AG08395 (cell line): ENCODE results near the gene F11.
"Not testable (repeated sequence)": the region's sequence is repeated elsewhere in the genome, so short reads cannot be mapped to it uniquely, and the experiment has no call there.

Experiments used
- DNase-seq: peaks from one replicate; pipeline ENCODE4 v3.0.0; 2012; ENCODE audit warnings: mixed read lengths, low spot score

Gene F11

GRCh38 chr4:186298031-186298647, 32.1 kb downstream of the F11 start:
- no peak for DNase-seq

GRCh38 chr4:186299291-186299690, 33.3 kb downstream of the F11 start:
- no peak for DNase-seq

GRCh38 chr4:186300659-186301390, 34.8 kb downstream of the F11 start:
- DNase-seq, result no peak

GRCh38 chr4:186304216-186304615, 38.2 kb downstream of the F11 start:
- no peak for DNase-seq

GRCh38 chr4:186304866-186305505, 39.0 kb downstream of the F11 start:
- DNase-seq, result no peak

DNA sequence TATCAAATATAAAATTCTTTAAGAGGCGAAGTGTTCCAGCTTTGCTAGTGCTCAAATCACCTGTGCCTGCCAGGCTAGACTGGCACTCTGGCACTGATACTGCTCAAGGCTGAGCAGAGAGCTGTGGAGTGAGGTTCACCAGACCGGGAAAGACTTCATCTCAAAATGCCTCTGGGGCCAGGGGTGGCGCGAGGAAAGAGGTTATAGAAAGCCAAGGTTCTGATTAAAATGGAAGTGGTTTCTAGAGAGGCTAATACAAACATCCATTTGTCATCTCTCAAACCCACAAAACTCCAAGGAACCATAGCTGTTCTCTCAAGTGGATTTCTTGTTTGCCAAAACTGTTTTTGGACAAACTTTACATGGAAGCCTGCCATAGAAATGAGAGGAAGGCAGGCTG, 41.5 kb downstream of the F11 start:
- no peak for DNase-seq

- DNase-seq, result no peak
Observed at GRCh38 chr4:186307916-186308315, 41.9 kb downstream of the F11 start.

DNA sequence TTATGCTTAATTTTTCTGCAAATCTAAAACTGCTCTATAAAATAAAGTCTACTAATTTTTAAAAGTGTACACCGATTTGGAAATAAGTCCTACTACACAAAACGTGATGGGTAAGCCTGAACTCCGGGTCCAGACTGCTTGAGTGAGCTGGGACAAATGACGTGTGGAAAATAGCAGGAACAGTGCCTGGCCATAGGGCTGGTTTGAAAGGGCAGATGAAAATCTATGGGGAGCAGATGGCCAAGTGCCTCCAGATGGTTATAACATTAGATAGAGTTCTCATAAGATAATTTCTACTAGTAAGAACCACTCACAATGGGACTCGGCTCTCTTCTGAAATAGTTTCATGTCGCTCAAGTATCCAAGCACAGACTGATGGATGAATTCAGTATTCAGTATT, 52.5 kb downstream of the F11 start:
- DNase-seq, result no peak

GRCh38 chr4:186324660-186325059, 58.7 kb downstream of the F11 start:
- not testable (repeated sequence) for DNase-seq

- DNase-seq, result no peak
Observed at GRCh38 chr4:186326391-186326790, 60.4 kb downstream of the F11 start.

GRCh38 chr4:186329372-186329771, 63.4 kb downstream of the F11 start:
- no peak for DNase-seq

GRCh38 chr4:186330368-186330767, 64.4 kb downstream of the F11 start:
- DNase-seq, result no peak

GRCh38 chr4:186335793-186336192, 69.8 kb downstream of the F11 start:
- no peak for DNase-seq
